T-helper 17 cell (primary cell): Measurements from ENCODE around the gene MAX. TPM values are rescaled to one million over a fixed set of nuclear protein-coding genes. Genes with fewer than 3 reads are reported as not detected.
A peak's percentile ranks its signal among the peaks of the same experiment; 100 is the strongest.
"Not testable (repeated sequence)": the region's sequence is repeated elsewhere in the genome, so short reads cannot be mapped to it uniquely, and the experiment has no call there.

Experiments used
- ATAC-seq: fragments of 150-1000 bp; cut with Tn5 transposase; 2 replicates; pipeline ENCODE4 v1.10.0; 2021; ENCODE audit warnings: mild to moderate bottlenecking, moderate library complexity
- DNase-seq, 3 donors: peaks; one replicate each; pipeline versions ENCODE4 v3.0.0 to v3.0.0-alpha.2; 2020 to 2021
- H3K9me3 ChIP-seq: one replicate; pipeline ENCODE4 v1.7.0; 2013; ENCODE audit warnings: low read length, mild to moderate bottlenecking; ENCODE audit not compliant: control insufficient read depth, poor library complexity, severe bottlenecking
- H3K27ac Mint-ChIP-seq: one replicate; pipeline ENCODE4 v1.8.0; 2022; ENCODE audit warnings: mild to moderate bottlenecking, moderate library complexity, mixed read lengths
- H3K27me3 Mint-ChIP-seq: one replicate; pipeline ENCODE4 v1.8.0; 2022; ENCODE audit warnings: mixed read lengths
- H3K36me3 Mint-ChIP-seq: one replicate; pipeline ENCODE4 v1.8.0; 2022; ENCODE audit warnings: low read depth, mixed read lengths
- H3K4me1 Mint-ChIP-seq: one replicate; pipeline ENCODE4 v1.8.0; 2022; ENCODE audit warnings: mild to moderate bottlenecking, mixed read lengths
- H3K4me3 Mint-ChIP-seq: one replicate; pipeline ENCODE4 v1.8.0; 2022; ENCODE audit warnings: mild to moderate bottlenecking, moderate library complexity, mixed read lengths
- total RNA-seq, 4 donors: library from RNA in 2 of 4; stranded (reverse) in 2 of 4; gene quantifications; one replicate each; pipeline ENCODE4 v1.2.3 and lab custom pipeline; 2022 to 2026

Gene MAX
- total RNA-seq, 2 donors from 2014 or later = 167 to 312 TPM

DNA sequence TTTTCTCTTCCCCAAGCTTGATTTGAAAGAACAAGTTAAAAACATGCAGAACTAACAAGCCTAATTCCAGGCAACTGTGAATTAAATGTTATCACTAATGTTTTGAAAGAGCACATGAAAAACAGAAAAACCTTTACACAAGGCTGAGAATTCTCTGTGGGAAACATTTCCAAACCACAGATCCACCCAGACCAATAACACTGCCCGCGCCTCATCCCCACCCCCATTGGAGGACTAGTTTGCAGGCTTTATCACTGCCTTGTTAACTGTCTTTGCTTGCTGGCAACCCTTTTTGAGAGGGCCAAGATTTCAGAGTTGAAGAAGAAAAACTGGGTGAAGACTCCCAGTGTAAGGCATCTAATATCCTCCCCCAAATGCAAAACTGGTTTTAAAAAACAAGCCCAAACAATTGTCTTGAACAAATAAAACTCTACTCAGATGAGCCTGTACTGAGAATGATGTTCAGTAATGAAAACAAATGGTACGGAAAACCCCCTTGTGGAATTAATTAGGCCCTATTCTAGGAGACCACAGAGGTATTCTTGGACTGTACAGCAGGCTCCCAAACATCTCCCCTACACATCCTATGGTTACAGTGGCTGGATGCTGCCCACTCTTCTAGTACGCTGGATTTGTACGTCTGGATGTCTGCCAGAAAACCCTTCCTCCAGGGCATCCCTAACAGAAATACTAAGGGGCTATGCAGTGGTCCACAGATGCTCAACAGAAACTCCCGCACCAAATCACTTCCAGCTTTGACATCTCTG, 5.8 kb downstream of the MAX start:
- H3K9me3 ChIP-seq = no peaks in the 10 kb centered on the region
- peaks cover 13% of the 10 kb centered on the region for H3K36me3 Mint-ChIP-seq
- H3K27me3 Mint-ChIP-seq = no peaks in the 10 kb centered on the region
- ATAC-seq (no peak), DNase-seq (no peak)
- H3K4me3 Mint-ChIP-seq = peak overlapping the region; percentile 73
- H3K4me1 Mint-ChIP-seq = peaks cover 54% of the 10 kb centered on the region
- H3K27ac Mint-ChIP-seq = peak overlapping the region; percentile 66

DNA sequence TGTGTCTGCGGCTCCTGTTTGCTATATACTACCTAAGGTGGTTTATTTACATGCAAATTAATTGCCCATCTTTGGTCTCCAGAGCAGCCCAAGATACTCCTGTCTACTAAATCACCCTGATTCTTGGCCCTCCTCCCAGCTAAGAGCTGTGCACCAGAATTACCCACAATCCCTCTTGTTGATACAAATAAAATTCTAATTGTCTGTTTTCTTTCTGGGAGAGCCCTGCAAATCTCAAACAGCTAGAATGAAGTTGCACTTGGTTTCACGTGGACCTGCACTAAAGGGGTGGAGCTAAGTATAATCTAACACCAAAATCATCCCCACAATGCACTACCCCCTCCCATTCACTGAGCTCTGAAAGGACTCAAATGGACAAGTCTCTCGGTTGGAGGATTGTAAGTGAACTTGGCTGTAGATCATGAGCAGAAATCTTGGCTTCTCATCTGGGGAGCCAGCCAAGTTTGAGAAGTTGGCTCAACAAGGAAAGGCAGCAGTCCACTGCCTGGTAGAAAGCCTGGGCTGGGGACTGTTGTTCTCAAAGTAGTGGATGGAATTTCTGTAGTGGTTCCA, 6.6 kb downstream of the MAX start:
- DNase-seq = no peak
- H3K27ac Mint-ChIP-seq = peak overlapping the region; percentile 66
- peak overlapping the region; percentile 73 for H3K4me3 Mint-ChIP-seq

DNA sequence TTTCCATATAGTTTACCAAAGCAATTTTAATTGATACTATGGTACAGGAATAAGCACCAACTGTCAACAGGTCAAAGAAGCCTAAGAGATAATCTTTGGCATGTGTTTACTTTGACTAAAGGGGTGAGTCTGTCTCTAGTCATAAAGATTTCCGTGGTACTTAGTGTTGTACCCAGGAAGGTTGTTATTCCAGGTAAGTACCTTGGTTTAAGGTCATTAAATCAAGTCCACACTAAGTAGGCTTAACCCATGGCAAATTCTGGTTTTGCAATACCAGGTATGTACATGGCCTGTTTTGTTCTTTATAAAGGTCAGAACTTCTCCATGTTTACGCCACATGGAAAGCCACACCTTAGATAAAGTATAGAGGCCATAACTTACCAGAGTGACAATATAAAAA, 10.0 kb downstream of the MAX start:
- Mint-ChIP-seq H3K27me3 (no peaks in the 10 kb centered on the region), H3K36me3 (peaks cover 13% of the 10 kb centered on the region), H3K4me1 (peaks cover 40% of the 10 kb centered on the region), H3K4me3 (no peak overlapping the region), H3K27ac (no peak overlapping the region)
- no peaks in the 10 kb centered on the region for H3K9me3 ChIP-seq
- DNase-seq = no peak
- no peak for ATAC-seq

More for the DNA sequence above, 6.6 kb downstream of the MAX start:
- H3K27me3 Mint-ChIP-seq = no peaks in the 10 kb centered on the region
- no peaks in the 10 kb centered on the region for H3K9me3 ChIP-seq
- ATAC-seq = no peak
- H3K4me1 Mint-ChIP-seq = peaks cover 50% of the 10 kb centered on the region
- H3K36me3 Mint-ChIP-seq = peaks cover 12% of the 10 kb centered on the region

DNA sequence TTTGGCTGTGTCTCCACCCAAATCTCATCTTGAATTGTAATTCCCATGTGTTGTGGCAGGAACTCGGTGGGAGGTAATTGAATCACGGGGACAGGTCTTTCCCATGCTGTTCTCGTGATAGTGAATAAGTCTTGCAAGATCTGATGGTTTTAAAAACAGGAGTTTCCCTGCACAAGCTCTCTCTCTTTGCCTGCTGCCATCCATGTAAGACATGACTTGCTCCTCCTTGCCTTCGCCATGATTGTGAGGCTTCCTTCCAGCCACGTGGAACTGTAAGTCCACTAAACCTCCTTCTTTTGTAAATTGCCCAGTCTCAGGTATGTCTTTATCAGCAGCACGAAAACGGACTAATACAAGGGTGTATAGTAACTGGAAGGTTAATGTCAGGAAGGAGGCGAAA, 14.5 kb downstream of the MAX start:
- peaks cover 33% of the 10 kb centered on the region for H3K4me1 Mint-ChIP-seq
- H3K9me3 ChIP-seq, H3K27me3 Mint-ChIP-seq, H3K4me3 Mint-ChIP-seq, ATAC-seq, DNase-seq: not testable (repeated sequence)
- H3K36me3 Mint-ChIP-seq = peaks cover 18% of the 10 kb centered on the region
- peak overlapping the region; percentile 14 for H3K27ac Mint-ChIP-seq

DNA sequence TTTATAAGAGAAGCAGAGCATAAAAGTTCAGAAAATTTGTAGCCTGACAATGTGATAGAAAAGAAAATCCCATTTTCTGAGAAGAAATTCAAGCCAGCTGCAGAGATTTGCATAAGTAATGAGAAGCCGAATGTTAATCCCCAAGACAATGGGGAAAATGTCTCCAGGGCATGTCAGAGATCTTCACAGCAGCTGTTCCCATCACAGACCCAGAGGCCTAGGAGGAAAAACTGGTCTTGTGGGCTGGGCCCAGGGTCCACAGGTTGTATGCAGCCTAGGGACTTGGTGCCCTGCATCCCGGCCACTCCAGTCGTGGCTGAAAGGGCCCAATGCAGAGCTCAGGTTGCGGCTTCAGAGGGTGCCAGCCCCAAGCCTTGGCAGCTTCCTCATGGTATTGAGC, 15.6 kb downstream of the MAX start:
- Mint-ChIP-seq H3K4me1 (peaks cover 42% of the 10 kb centered on the region), H3K36me3 (peaks cover 21% of the 10 kb centered on the region)
- H3K4me3 Mint-ChIP-seq, ATAC-seq, H3K27ac Mint-ChIP-seq, H3K27me3 Mint-ChIP-seq, DNase-seq, H3K9me3 ChIP-seq: not testable (repeated sequence)

DNA sequence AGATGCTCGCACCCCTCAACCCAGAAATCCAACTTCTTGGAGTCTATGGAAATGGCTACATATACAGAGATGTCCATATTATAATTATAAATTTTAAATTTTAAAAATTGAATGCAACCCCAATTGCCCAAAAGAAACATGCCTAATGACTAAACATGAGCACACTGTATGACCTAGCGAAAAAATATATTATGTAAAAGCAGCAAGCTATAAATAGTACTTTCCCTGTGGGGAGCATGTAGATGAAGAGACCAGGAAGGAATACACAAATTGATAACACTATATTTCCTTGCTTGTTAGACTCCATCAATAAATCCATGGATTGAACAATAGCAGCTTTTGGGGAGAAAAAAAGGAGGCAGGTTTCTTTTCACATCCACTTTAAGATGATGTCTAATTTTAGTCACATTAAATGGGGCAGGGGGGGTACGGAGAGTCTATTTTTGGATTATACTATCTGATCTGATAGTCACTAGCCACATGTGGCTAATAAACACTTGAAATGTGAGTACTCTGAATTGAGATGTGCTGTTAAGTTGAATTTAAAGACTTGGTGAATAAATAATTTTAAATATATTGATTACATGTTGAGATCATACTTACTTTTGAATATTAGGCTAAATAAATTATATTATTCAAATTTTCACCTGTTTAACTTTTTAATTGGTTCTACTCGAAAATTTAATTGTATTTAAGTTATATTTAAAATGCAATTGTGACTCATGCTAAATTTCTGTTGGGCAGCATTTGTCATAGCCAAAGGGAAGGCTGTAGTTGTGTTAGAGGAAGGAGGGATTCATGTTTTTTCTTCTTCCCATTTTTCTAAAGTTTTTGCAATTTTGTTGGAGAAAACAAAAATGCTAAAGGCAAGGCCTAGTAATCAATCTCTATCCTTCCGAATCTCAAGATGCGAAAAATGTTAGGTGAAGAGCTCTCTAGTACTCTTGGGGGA, 17.5 kb downstream of the MAX start:
- peaks cover 53% of the 10 kb centered on the region for H3K4me1 Mint-ChIP-seq
- H3K27ac Mint-ChIP-seq = peak overlapping the region; percentile 39
- H3K27me3 Mint-ChIP-seq = no peaks in the 10 kb centered on the region
- ATAC-seq (no peak), DNase-seq (no peak)
- no peak overlapping the region for H3K4me3 Mint-ChIP-seq
- peaks cover 21% of the 10 kb centered on the region for H3K36me3 Mint-ChIP-seq
- H3K9me3 ChIP-seq = no peaks in the 10 kb centered on the region

DNA sequence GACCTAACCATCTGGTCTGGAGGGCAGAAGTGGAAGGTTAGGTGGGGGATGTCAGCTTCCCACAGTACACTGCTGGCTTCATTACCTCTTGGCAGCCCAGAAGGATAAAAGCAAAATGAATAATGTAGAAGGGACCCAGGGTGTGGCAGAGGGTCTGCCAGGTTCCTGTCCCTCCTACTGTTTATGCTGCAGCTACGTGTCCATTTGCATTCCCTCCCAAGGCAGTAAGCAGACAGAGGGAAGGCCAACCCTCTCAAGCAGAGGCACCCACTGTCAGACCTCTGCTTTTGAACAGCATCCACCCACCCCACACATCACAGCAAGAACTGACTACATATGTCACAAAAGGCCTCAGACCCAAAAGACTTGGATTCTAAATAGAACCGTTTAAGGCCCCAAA, 19.4 kb downstream of the MAX start:
- H3K36me3 Mint-ChIP-seq = peaks cover 19% of the 10 kb centered on the region
- no peak for DNase-seq
- H3K27me3 Mint-ChIP-seq = no peaks in the 10 kb centered on the region
- no peak overlapping the region for H3K4me3 Mint-ChIP-seq
- no peak overlapping the region for H3K27ac Mint-ChIP-seq
- peaks cover 59% of the 10 kb centered on the region for H3K4me1 Mint-ChIP-seq
- no peak for ATAC-seq
- no peaks in the 10 kb centered on the region for H3K9me3 ChIP-seq

DNA sequence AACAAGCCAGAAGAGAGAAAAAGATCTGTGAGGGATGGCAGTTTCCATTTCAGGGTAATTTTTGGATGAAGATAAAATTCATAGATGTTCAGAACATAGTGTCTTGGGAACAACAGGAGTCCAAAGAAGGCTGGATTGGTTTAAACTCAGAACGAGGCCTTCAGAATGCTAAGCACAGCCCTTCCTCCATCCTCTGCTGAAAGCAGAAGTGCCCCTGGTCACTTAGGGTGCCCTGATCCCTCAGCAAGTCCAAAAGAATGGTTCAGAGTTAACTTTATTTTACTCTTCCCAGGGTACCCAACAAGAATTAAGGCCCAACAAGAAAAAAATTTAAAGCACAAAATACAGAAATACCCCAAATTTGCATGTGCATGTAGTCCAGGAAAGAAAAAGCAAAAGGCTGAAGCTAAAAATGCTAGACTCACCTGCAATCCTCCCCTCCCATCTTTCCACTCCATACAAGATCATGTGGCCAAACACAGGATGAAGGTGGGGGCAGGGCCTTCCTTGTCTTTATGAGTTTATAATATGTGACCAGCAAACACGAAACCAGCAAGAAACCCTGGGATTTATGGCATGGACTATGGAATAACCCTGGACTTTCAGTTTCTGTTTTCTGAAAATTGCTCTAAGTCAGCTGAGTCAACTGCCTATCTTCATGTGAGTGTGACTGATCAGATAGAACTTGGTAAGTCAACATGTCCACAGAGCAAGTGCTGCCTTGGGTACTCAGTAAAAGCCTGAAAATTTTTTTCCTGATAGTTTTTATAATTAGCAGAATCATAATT, 21.2 kb downstream of the MAX start:
- ATAC-seq (no peak), DNase-seq (no peak)
- Mint-ChIP-seq H3K27me3 (no peaks in the 10 kb centered on the region), H3K36me3 (peaks cover 18% of the 10 kb centered on the region), H3K27ac (peak overlapping the region; percentile 88), H3K4me3 (no peak overlapping the region), H3K4me1 (peaks cover 53% of the 10 kb centered on the region)
- H3K9me3 ChIP-seq = no peaks in the 10 kb centered on the region

DNA sequence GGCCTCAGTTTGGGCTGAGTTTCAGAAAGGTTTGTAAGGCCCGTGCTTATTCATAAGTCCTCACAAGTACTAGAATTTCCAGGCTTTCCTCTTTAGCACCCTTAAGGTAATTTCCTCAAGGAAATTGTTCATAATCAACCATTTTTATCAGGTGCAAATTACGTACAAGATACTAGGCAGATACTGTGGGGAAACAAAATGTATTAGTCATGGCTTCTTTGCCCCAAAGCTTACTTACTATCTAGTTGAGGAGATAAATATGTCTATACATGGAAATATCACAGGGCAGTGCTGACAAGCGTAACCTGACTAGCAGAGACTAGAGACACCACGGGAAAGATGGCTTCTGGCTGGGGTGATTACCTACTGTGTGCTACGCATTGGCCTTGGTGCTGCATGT, 22.5 kb downstream of the MAX start:
- no peak for DNase-seq
- H3K4me3 Mint-ChIP-seq = peak overlapping the region; percentile 15
- H3K9me3 ChIP-seq = no peaks in the 10 kb centered on the region
- no peak for ATAC-seq
- H3K36me3 Mint-ChIP-seq = peaks cover 18% of the 10 kb centered on the region
- peaks cover 55% of the 10 kb centered on the region for H3K4me1 Mint-ChIP-seq
- peak overlapping the region; percentile 88 for H3K27ac Mint-ChIP-seq
- no peaks in the 10 kb centered on the region for H3K27me3 Mint-ChIP-seq

DNA sequence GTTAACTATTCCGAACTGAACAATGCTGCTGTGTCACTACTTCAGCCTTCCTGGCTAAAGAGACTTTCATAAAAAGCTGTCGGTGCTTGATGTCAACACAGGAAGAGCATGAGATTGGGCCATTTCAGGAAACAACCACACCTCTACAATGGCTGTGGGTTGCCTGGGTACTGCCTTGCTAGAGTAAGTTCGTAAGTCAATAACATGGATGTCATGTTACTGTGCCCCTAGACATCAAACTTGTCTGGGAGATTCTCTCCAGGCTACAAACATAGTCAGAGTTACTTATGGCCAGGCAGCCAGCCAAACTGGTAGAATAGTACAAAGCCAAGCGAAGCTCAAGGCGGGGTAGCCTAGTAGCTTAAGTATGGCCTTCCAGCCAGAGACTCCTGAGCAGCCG, 23.1 kb downstream of the MAX start:
- peaks cover 54% of the 10 kb centered on the region for H3K4me1 Mint-ChIP-seq
- H3K36me3 Mint-ChIP-seq = peaks cover 16% of the 10 kb centered on the region
- no peak overlapping the region for H3K4me3 Mint-ChIP-seq
- peak overlapping the region; percentile 88 for H3K27ac Mint-ChIP-seq
- no peak for DNase-seq
- ATAC-seq = peak; percentile 38
- H3K9me3 ChIP-seq = no peaks in the 10 kb centered on the region
- no peaks in the 10 kb centered on the region for H3K27me3 Mint-ChIP-seq

DNA sequence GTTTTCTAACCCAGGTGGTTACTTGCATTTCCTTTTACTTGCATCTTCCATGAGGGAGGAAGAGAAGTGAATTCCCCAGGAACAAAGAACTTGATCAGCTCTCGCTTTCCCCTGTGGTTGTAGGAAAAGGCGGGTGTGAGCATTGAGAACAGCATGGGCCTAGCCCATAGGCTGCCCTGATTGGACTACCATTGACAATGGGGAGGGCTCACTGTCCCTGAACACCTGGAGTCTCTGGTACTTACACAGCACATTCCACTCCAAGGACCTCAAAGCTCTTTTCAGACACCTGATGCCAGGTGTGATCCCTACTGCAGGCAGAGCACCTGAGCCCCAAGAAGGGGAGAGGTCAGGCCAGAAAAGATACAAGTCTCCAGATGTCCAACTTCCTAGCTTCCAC, 25.0 kb downstream of the MAX start:
- no peaks in the 10 kb centered on the region for H3K9me3 ChIP-seq
- ATAC-seq (no peak), DNase-seq (no peak)
- Mint-ChIP-seq H3K27ac (no peak overlapping the region), H3K4me1 (peaks cover 55% of the 10 kb centered on the region), H3K27me3 (no peaks in the 10 kb centered on the region), H3K36me3 (peaks cover 18% of the 10 kb centered on the region), H3K4me3 (no peak overlapping the region)

DNA sequence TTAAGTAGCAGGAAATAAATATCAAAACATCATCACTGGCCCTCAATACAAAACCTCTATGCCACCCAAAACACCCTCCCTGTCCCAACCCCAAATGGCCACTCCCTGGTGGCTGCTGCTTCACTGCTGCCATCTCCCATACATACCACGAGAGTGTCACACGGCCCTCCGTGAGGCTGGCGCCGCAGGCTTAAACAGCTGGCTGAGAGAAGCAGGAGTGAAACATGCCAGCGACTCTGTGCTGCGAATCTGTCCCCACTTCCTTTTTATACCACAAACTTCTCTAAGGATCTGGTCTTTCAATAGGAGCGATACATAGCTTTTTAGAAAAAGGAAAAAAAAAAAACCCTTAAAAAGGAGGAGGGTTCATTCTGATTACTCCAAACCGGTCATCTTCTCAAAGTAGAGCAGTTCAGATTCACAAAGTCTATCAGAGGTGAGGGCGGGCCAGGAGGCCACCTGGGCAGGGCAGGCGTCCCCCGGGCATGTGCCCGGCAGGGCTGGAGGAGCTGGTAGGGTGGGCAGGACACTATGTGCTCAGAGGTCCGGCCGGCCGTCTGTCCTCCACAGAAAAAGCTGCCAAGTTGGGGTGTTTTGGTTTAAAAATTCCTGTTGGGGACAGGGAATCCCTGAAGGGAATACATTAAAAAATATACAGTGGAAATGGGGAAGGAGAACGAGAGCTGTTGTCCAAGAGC, 26.5 kb downstream of the MAX start:
- ATAC-seq (no peak), DNase-seq (no peak)
- H3K4me3 Mint-ChIP-seq = no peak overlapping the region
- peaks cover 43% of the 10 kb centered on the region for H3K4me1 Mint-ChIP-seq
- peaks cover 15% of the 10 kb centered on the region for H3K36me3 Mint-ChIP-seq
- no peak overlapping the region for H3K27ac Mint-ChIP-seq
- no peaks in the 10 kb centered on the region for H3K27me3 Mint-ChIP-seq
- no peaks in the 10 kb centered on the region for H3K9me3 ChIP-seq
